ENCODE data around the gene CEP112.

- TF ChIP-seq, protein P1, sequence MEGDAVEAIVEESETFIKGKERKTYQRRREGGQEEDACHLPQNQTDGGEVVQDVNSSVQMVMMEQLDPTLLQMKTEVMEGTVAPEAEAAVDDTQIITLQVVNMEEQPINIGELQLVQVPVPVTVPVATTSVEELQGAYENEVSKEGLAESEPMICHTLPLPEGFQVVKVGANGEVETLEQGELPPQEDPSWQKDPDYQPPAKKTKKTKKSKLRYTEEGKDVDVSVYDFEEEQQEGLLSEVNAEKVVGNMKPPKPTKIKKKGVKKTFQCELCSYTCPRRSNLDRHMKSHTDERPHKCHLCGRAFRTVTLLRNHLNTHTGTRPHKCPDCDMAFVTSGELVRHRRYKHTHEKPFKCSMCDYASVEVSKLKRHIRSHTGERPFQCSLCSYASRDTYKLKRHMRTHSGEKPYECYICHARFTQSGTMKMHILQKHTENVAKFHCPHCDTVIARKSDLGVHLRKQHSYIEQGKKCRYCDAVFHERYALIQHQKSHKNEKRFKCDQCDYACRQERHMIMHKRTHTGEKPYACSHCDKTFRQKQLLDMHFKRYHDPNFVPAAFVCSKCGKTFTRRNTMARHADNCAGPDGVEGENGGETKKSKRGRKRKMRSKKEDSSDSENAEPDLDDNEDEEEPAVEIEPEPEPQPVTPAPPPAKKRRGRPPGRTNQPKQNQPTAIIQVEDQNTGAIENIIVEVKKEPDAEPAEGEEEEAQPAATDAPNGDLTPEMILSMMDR (optimal IDR thresholded peaks at IDR 0.05 in 1 of 3, IDR thresholded peaks at IDR 0.05 in 1 of 3, conservative IDR thresholded peaks at IDR 0.05 in 1 of 3; ENCODE audit: extremely low read depth in 1 of 3, insufficient read depth in 2 of 3, low read length in 3 of 3), result no peak
- no peak for TF ChIP-seq EZH2 (IDR thresholded peaks at IDR 0.05; ENCODE audit: low read length)
Measured at GRCh38 chr17:65599650-65600049, 592.3 kb downstream of the CEP112 start.

Measured in keratinocyte (primary cell).